HT-29 (cell line): ENCODE results near the gene TOB2. TPM values are rescaled to one million over a fixed set of nuclear protein-coding genes. Genes with fewer than 3 reads are reported as not detected.
"Not testable (repeated sequence)": the region's sequence is repeated elsewhere in the genome, so short reads cannot be mapped to it uniquely, and the experiment has no call there.

Source experiments
- DNase-seq: peaks from one replicate; pipeline ENCODE4 v3.0.0-alpha.2; 2015; ENCODE audit warnings: low spot score
- total RNA-seq: library from RNA; depleted of rRNA; stranded (reverse); fragments of >200 nt; shearing (Covaris generic); gene quantifications from 2 replicates; pipeline ENCODE4 v1.2.3, GENCODE V29; 2014

The TOB2 gene
- total RNA-seq, 1 experiment from 2014 or later: 25.1 TPM

- peak; percentile 97 for DNase-seq
Measured at GRCh38 chr22:41468381-41469217, 22.0 kb upstream of the TOB2 start, which contains the start of the genes ACO2 and PHF5A. ACO2 (plus strand) TSS chr22:41469117; CDS start chr22:41469147, 30 bp downstream. PHF5A (minus strand) TSS chr22:41468692; CDS start chr22:41468653, 39 bp downstream.

GRCh38 chr22:41461901-41462300, 15.3 kb upstream of the TOB2 start:
- no peak for DNase-seq

GRCh38 chr22:41460071-41460470, 13.5 kb upstream of the TOB2 start:
- DNase-seq: not testable (repeated sequence)

GRCh38 chr22:41459431-41459830, 12.8 kb upstream of the TOB2 start:
- no peak for DNase-seq

GRCh38 chr22:41458161-41458728, 11.6 kb upstream of the TOB2 start:
- DNase-seq: no peak

- peak; percentile 95 for DNase-seq
Measured at GRCh38 chr22:41448189-41448808, 1.7 kb upstream of the TOB2 start.

- DNase-seq: peak; percentile 46
Measured at GRCh38 chr22:41447435-41448188, 1.0 kb upstream of the TOB2 start.

- DNase-seq: peak; percentile 38
Measured at GRCh38 chr22:41446057-41446501, 522 bp downstream of the TOB2 start.

GRCh38 chr22:41445129-41446056, 1.2 kb downstream of the TOB2 start:
- peak; percentile 34 for DNase-seq

GRCh38 chr22:41444360-41445128, 2.1 kb downstream of the TOB2 start:
- peak; percentile 82 for DNase-seq

GRCh38 chr22:41442240-41442792, 4.3 kb downstream of the TOB2 start:
- no peak for DNase-seq

GRCh38 chr22:41440511-41440910, 6.1 kb downstream of the TOB2 start:
- DNase-seq: not testable (repeated sequence)

GRCh38 chr22:41437198-41437597, 9.4 kb downstream of the TOB2 start:
- no peak for DNase-seq

- DNase-seq: no peak
Measured at GRCh38 chr22:41436322-41437113, 10.1 kb downstream of the TOB2 start.

GRCh38 chr22:41435560-41435959, 11.0 kb downstream of the TOB2 start:
- no peak for DNase-seq

- not testable (repeated sequence) for DNase-seq
Measured at GRCh38 chr22:41434361-41435003, 12.1 kb downstream of the TOB2 start.

GRCh38 chr22:41433480-41433879, 13.1 kb downstream of the TOB2 start:
- DNase-seq: not testable (repeated sequence)

- no peak for DNase-seq
Measured at GRCh38 chr22:41431656-41432055, 14.9 kb downstream of the TOB2 start.
